Measurements from ENCODE around the gene KCNA4. TPM values are rescaled to one million over a fixed set of nuclear protein-coding genes. Genes with fewer than 3 reads are reported as not detected.

The KCNA4 gene
- total and polyA plus RNA-seq, 2 donors (not counting 3 experiments of a cell fraction or from before 2014, with no cell fraction given) = not detected

DNA sequence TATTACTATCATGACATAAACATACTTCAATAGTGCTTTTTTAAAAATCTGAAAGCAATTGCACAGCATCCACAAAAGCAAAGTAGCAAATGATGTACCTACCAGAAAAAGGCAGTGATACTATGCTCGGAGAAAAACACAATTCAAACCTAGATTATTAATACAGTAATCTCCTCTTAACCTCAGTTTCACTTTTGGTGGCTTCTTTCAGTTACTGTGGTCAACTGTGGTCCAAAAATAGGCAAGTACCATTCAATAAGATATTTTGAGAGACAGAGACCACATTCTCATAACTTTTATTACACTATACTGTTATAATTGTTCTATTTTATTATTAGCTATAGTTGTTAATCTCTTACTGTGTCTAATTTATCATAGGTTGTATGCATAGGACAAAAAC lies 20.8 kb downstream of the KCNA4 start:
- Histone ChIP-seq H4K20me1 (replicated peaks; ENCODE audit: control insufficient read depth, extremely low read depth, insufficient read depth, low read length) (no peaks in the 10 kb centered on the region), H3K36me3 (ENCODE audit: control insufficient read depth in 2 of 2, extremely low read depth in 1 of 2, insufficient read depth in 2 of 2, low read length in 2 of 2) (no peaks in the 10 kb centered on the region), H3K4me3 (replicated peaks in 1 of 3; ENCODE audit: insufficient read depth in 1 of 3, low read depth in 1 of 3, low read length in 3 of 3) (no peak overlapping the region), H3K79me2 (ENCODE audit: control insufficient read depth, insufficient read depth, low read length) (no peaks in the 10 kb centered on the region), H3K4me1 (ENCODE audit: control insufficient read depth, extremely low read depth, insufficient read depth, low read length) (no peaks in the 10 kb centered on the region), H3K27ac (ENCODE audit: insufficient read depth, low read depth, low read length) (no peak overlapping the region), H3K27me3 (ENCODE audit: control insufficient read depth in 2 of 2, insufficient read depth in 2 of 2, low read length in 2 of 2) (no peaks in the 10 kb centered on the region), H3K4me2 (ENCODE audit: insufficient read depth, low read length) (no peak overlapping the region), H3K9me3 (replicated peaks; ENCODE audit: control insufficient read depth, insufficient read depth, low read length) (no peaks in the 10 kb centered on the region), H3K9me1 (replicated peaks; ENCODE audit: control insufficient read depth, extremely low read depth, insufficient read depth, low read length) (no peaks in the 10 kb centered on the region), H3K9ac (replicated peaks; ENCODE audit: extremely low read depth, insufficient read depth, low read length) (no peak overlapping the region), H2AFZ (ENCODE audit: low read depth, low read length) (no peak overlapping the region)
- FAIRE-seq (no peak), DNase-seq (ENCODE audit: low read depth, low spot score) (no peak)
- POLR2A ChIA-PET = no interaction called here
- intact Hi-C loops (cut with micrococcal nuclease) (no loop called here), dilution Hi-C loops (cut with MboI; ENCODE audit: extremely low pct_ligation_motif_present, low sequenced_read_pairs) (no loop called here)
- CTCF ChIA-PET = no interaction called here
- TF ChIP-seq EZH2 (IDR thresholded peaks at IDR 0.05; ENCODE audit: borderline replicate concordance, low read depth, low read length, severe bottlenecking) = no peak
- TF ChIP-seq CTCF (IDR thresholded peaks at IDR 0.05; ENCODE audit: extremely low read depth in 1 of 2, insufficient read depth in 1 of 2, low read depth in 1 of 2, low read length in 2 of 2) = no peak
- no peak for TF ChIP-seq JUN (IDR thresholded peaks at IDR 0.05; ENCODE audit: borderline replicate concordance, insufficient read depth, insufficient read length, low read depth)
- TF ChIP-seq, protein P1, sequence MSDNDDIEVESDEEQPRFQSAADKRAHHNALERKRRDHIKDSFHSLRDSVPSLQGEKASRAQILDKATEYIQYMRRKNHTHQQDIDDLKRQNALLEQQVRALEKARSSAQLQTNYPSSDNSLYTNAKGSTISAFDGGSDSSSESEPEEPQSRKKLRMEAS (IDR thresholded peaks at IDR 0.05; ENCODE audit: insufficient read depth, insufficient read length) = no peak
- no peak for TF ChIP-seq POLR2AphosphoS5 (IDR thresholded peaks at IDR 0.05; ENCODE audit: insufficient read depth, low read depth, low read length)
- TF ChIP-seq MYC (IDR thresholded peaks at IDR 0.05; ENCODE audit: low read depth, low read length) = no peak
- no peak for TF ChIP-seq FOS (IDR thresholded peaks at IDR 0.05; ENCODE audit: borderline replicate concordance, insufficient read depth, low read length)
- TF ChIP-seq GATA2 (IDR thresholded peaks at IDR 0.05; ENCODE audit: insufficient read depth, insufficient read length, low read depth, low read length) = no peak
- TF ChIP-seq POLR2A (IDR thresholded peaks at IDR 0.05; ENCODE audit: low read depth, low read length) = no peak
- BruUV-seq (replicated peaks) = no TSS peak

Data from endothelial cell of umbilical vein (primary cell).